Activated CD4-positive, alpha-beta T cell treated with anti-CD3 and anti-CD28 coated beads for 24 hours (primary cell): Measurements from ENCODE around the gene DPH5.

Experiments
- DNase-seq, 2 donors: peaks; one replicate each; pipeline ENCODE4 v3.0.0-alpha.2; 2020; ENCODE audit warnings: low read depth in 2 of 2

The DPH5 gene

DNA sequence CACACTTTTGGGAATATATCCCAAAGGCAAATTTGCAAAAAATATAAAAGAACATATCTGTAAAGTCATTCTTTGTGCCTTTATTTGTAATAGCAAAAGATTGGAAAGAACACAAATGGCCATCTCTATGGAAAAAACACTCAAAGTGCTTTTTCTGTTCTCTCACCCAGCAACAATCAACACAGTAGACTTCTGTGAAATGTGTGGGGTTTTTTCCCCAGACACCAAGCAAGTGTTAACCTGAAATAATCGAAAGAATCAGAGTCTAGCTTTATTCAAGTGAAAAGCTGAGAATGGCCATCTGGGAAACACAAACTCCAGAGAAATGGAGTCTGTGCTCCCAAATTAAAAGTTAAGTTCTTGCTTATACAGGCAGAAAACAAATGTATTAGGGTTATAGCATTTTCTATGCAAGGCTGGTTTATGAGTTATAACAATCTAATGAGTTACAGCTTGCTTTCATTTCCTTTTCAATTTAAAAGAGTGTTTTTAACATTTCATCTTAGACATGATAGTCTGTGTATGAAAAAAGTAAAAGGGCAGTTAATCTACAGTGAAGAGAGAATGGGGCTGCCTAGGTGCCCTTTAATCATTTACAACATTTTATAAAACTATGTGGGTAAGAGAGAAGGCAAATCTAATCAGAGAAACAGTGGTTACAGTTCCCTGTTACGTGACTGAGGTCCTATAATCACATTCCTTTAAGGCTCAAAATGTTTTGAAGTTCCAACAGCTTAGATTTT is 83.1 kb downstream of the DPH5 start:
- DNase-seq, result no peak

GRCh38 chr1:100941580-100942216 is 83.9 kb downstream of the DPH5 start:
- DNase-seq, result no peak

GRCh38 chr1:100941098-100941527 is 84.5 kb downstream of the DPH5 start:
- DNase-seq, result peak in 1 of 2 donors; percentile 34
